DMS 273 (cell line): Measurements from ENCODE around the gene C10orf143.
"Not testable (repeated sequence)": the region's sequence is repeated elsewhere in the genome, so short reads cannot be mapped to it uniquely, and the experiment has no call there.

Experiments
- DNase-seq: peaks from one replicate; lab custom pipeline; 2025; ENCODE audit not compliant: unreplicated experiment; lab: John Stamatoyannopoulos, UW

C10orf143 gene

DNA sequence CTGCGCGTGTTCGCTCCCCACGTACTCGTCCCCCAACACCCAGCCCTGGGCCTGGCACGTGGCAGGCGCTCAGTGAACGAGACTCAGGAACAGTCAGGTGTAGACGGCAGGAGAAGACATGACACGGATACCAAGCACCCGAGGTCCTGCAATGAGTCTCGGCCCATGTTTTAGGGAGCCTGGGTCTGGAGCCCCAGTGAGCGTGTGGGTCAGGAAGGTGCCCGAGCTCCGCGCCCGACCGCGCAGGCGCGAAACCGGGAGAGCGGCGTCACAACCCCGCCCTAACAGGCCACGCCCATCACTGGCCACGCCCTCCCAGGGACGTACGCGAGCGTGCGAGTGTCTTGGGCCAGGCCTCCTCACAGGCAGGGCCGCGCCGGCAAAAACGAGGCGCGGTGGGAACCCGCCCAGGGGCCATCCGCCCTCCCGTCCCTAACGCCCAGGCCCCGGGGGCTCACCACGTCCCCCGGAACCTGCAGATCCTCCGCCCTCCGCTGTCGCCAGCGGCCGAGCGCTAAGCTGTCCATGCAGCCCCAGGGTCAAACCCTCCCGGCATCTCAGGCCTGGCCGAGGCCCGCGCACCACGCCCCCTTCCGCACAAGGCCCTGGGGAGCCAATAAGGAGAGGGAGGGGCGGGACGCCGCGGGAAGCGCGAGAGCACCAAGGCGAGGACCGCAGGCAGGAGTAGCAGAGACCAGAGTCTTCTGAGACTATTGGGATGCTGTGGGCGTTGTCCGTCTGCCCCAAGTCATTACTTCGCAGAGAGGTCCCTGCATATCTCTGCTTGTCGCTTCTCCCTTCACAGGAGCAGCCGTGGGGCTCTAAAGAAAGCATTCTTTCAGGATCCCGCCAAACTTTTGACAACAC, at the start of gene C10orf143:
Gene C10orf143, minus strand, starts transcription at position 585 of the 867 bp plus-strand sequence. Its CDS starts 58 bp downstream, at position 527.
- DNase-seq, result peak; percentile 95

DNA sequence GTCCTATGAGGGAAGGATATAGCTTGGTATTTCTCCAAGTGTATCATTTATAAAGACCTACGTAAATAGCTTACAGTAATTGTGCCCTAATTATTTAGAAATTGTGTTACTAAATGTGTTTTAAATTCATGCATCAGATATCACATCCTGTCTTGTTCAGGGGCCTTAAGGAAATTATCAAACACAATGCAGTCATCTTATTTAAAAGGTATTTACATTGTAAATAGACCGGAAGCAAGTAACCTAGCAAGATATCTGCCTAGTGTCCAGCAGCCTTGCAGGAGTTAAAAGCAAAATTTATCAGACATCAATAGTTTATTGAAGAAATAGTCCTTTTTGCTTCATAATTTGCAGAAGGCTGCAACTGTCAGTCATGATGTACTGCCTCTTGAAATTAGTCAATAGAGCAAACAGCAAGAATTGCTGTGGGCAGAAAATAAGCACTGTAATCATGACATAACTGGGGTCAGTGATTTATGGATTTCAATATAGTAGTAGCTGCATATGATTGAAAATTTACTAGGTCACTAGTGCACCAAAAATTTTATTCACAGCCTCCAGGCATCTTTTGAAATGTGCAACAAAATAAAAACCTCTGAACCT, 48.7 kb upstream of the C10orf143 start:
- no peak for DNase-seq

DNA sequence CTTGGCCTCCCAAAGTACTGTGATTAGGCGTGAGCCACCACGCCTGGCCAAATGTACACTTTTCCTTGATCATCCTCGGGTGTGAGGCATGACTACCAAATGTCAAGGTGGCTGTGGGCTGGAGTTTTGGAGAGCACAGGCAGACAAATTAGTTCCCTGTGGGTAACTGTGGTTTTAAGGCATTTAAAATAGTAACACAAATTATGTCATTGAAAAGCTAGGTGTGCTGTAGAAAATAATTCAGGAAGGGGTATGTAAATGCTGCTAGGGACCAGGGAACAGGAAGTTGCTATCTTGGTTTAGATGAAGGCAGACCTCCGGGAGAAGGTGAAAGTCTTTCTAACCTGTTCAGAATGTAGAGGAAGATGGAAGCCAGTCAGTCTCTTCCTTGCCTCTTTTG, 35.4 kb upstream of the C10orf143 start:
- no peak for DNase-seq

DNA sequence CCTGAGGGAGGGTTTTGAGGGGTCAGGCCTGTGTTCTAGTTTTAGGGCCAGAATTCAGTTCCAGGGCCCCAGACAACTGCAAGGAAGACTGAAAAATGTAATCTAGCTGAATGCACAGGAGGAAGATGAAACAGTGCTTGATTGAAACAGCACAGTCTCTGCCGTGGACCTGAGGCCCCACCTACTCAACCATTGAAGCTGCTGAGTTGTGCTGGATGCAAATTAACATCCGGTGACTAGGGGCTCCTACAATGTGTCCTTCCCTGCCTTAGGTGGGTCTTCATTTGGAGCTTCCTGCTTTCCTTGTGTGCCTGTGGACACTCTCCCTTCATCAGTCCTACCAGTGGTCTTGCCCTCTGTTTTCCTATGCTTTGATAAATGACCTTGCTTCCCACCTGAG, 31.2 kb upstream of the C10orf143 start:
- DNase-seq, result no peak

DNA sequence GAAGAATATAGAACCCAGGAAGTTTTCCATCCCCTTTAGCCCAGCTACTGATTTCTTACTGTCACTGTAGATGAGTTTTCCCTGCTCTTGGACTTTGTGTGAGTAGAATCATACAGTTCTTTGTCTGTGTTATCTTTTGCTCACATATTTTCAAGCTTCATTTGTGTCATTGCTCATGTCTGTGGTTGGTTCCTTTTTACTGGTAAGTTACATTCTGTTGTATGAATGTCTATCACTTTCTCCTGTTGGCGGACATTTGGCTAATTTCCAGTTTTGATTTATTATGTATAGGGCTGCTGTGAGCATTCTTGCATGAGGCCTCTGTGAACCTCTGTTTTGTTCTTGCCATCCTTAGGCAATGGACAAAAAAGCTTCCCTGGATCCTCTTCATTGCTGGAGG, 30.8 kb upstream of the C10orf143 start:
- DNase-seq, result peak; percentile 5

DNA sequence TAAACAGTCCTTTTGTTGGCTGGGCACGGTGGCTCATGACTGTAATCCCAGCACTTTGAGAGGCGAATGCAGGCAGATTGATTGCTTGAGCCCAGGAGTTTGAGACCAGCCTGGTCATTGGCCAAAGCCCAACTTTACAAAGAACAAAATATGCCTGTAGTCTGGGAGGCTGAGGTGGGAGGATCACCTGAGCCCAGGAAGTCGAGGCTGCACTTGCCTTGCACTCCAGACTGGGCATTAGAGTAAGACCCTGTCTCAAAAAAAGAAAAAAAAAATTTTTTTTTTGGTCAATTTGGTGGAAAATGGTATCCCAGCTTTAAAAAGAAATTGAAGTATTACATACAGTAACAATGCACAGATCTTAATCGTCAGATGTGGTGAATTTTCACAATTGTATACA, 30.4 kb upstream of the C10orf143 start:
- DNase-seq, result no peak

DNA sequence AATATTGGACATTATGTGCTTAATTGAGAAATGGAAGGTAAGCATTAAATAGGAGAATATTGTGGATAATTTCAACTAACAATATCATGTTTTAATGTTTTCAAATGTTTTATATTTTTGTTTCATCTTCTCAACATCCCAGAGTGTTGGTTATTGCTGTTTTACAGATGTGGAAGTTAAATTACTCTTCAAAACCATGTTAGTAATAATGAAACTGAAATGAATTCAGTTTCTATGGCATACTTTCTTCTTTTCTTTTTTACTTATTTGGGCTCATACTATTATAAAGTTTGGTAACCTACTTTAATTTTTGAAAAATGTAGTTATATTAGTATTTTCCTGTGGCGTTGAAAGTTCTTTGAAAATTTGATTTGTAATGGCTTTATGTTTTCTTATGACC, 29.8 kb upstream of the C10orf143 start:
- DNase-seq, result no peak

DNA sequence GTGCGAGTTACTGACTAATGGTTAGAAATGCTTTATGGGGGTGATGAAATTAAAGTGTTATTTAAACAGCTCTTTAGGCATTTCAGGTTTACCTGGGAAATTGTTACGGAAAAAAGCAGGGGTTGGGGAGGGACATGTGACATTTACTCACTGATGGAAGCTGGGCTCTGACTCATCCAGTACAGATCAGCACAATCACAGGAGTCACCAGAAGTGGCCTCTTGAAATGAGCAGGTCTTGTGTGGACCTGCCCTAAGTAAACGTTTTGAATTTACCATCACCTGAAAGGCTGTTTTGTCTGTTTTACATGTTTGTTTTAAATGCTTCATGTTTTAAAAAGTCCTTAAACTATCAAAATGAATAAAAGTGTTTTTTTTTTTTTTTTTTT, 27.8 kb upstream of the C10orf143 start:
- DNase-seq, result no peak

DNA sequence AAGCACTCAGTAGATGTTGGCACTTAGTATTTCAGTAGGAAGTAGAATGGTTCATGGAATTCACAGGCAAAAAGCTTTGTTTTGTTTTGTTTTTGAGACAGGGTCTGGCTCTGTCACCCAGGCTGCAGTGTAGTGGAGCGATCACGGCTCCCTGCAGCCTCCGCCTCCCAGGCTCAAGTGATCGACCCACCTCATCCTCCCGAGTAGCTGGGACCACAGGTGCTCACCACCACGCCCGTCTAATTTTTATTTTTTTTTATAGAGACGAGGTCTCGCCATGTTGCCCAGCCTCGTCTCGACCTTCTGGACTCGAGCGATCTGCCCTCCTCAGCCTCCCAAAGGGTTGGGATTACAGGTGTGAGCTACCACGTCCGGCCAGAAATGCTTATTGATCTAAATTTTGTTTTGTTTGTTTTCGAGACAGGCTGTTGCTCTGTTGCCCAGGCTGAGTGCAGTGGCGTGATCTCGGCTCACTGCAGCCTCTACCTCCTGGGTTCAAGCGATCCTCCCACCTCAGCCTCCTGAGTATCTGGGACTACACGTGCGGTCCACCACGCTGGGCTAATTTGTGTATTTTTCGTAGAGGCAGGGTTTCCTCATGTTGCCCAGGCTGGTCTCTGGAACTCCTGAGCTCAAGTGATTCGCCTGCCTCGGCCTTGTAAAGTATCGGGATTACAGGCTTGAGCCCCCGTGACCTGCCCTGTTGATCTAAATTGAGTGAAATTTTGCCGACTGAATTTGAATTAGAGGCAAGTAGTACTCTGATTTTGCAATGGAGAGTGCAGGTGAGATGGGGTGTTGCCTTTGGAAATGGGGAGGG, 27.2 kb upstream of the C10orf143 start:
- no peak for DNase-seq

DNA sequence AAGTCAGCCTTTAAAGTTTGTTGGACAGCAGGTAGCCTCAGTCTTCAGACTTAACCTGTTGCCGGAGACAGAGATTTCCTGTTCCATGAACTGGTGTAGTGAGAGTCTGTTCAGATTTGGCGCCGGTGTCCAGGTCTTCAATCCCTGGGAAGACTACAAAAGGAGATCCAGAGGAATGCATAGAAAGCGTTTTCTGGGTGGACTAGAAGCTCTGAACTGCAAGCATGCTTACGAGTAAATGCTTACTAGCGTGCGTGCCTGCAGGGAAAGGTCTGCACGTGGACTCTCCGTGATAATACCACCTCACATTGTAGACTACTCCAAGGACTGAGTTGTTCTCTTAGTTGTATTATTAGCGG, 26.4 kb upstream of the C10orf143 start:
- peak; percentile 49 for DNase-seq

DNA sequence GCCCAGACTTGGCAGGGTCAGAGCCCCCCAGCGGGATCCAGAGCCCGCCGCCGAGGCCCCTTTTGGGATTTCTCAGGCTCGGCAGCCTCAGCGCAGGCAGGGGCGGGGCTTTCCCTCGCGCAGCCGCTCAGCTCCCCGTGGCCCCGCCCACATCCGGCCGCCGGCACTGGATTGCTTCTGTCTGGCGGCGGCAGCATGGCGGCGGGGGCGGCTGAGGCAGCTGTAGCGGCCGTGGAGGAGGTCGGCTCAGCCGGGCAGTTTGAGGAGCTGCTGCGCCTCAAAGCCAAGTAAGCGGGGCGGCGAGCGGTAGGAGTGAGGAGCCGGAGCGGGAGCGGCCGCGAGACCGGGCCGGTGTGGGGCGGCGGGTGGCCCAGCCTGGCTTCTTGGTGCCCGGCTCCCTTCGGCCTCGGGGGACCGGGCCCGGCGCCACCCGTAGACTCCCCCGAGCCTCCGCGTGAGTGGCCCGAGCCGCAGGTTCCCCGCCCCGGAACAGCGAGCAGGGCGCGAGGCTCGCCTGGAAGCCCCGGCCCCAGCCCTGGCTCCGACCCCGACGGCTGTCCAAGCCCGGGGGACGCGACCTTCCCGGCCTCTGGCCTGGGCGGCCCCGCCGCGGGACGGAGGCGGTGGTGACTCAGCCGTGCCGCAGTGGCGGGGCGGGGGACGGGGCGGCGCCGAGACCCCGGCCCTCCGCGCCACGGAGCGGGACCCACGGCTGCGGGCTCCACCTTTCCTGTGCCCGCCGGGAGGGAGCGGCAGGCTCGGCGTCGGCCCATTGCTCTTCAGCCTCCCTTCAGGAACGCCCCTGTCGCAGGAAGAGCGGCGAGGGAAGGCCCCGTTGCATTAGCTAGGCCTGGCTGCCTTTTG, 25.8 kb upstream of the C10orf143 start, which contains the start of gene GLRX3:
Gene GLRX3, plus strand, starts transcription at position 166 of the 864 bp plus-strand sequence. Its CDS starts 30 bp downstream, at position 196.
- peak; percentile 91 for DNase-seq

DNA sequence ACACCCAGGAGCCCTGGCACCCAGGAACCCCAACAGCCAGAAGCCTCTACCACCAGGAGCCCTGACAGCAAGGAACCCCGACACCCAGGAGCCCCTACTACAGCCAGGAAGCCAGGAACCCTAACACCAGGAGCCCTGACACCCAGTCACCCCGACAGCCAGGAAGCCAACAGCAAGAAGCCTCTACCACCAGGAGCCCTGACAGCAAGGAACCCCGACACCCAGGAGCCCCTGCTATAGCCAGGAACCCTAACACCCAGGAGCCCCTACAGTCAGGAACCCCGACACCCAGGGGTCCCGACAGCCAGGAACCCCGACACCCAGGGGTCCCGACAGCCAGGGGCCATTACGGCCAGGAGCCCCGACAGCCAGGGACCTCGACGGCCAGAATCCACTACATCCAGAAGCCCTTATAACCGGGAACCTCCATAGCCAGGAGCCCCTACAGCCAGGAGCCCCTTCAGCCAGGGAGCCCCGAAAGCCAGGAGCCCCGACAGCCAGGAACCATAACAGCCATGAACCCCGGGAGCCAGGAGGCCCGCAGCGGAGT, 25.1 kb upstream of the C10orf143 start:
- DNase-seq, result no peak

DNA sequence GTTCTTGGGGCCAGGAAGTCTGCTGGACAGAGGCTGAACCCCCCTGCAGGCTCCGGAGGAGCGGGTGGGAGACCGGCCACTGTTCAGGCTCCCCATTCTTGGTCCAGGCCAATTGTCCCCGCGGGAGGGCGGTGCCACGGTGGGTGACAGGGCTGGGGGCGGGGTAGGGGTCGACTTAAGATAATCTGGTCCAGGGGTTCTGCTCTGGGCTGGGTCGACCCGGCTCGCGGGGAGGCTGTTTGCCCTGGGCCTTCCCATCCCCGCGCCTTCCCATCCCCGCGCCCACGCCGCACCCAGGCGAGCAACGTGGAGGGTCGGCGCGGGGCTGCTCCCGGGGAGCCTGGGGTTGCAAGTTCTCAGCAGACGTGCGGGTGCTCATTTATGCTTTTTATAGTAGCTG, 18.3 kb upstream of the C10orf143 start:
- no peak for DNase-seq

DNA sequence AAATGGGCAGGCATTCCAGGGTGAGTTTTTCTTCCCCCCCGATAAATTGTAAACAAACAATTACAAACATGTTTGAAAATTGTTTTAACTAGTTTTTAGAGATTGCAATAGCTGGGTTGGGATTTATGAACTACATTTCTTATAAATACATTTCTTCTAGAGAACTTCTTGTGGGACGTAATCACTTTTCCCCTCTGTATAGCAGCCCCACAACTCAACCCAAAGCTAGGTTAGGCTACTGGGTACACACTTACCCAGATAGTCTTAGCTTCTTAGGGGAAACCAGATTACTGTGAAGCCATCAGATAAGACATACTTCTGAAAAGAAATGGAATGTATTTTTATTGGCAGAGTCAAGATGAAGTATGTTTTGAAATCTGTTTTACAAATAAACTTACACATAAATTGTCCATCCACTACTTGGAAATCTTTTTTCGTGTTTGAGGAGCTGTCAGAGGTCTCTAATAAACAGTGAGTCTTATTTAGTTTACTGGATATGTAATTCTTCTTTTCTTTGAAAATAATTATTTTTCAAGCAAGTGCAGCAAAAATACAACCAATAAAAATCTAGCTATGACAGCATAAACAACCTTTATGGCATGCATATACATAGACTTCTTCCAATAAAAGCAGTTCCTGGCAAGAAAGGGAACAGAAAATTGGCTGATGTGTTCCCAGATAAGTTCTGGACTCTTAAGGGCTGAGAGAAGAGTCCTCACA, 17.6 kb upstream of the C10orf143 start:
- no peak for DNase-seq

DNA sequence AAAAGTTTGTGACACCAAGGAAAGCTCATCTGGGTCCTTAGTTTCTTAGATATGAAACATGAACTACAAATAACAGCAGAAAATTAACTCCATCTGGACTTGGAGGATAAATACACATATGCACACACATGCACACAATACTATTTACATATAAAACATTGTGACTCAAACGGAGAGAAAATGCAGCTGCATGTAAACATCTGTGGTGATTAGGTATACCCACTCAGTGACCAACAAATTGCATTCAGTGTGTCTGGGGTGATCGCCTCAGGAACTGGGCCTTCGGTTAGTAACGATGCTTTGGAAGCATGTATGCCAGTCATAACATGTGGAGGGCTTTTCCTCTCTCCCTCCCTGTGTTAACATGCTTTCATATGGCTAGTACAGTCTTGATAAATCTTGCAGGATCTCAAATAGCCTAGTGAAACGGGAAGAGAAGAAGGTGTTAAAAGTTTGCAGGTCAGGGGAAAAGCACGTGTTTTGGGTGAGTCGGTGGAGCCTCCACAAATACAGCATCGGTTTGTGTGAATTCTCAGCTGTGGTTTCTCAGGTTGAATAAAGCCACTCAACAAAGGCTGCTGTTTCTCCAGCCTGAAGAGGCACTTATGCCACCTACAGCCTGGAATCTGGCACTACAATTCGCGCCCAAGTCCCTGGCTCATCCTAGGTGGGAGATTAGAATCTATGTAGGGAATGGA, 16.9 kb upstream of the C10orf143 start:
- DNase-seq, result peak; percentile 76

DNA sequence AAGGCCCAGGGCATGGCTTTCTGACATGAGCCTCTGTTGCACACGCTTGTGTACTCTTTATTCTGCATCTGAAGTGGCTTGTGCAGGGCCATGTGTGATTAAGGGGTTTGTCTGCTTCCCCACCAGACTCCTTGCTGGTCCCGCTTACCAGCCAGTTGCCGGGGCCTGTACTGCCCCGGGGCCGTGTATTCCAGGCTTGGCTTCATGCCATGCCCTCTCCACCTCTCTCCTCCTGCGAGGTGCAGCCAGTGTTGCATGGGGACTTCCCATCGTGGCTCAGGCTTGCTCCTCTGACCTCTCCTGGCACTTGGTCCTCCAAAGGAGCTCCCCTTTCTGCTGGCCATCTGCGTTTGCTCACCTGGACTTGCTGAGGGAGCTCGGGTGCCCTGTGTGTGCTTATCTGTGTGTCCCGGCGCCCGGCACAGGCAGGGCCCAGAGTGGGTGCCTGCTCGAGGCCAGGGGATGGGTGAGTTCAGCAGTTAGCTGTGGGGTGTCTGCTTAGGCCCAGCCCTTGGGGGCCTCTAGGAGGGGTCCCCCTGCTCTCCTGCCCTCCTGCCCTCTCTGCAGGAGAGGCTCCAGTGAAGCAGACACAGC, 11.0 kb upstream of the C10orf143 start:
- DNase-seq, result no peak

DNA sequence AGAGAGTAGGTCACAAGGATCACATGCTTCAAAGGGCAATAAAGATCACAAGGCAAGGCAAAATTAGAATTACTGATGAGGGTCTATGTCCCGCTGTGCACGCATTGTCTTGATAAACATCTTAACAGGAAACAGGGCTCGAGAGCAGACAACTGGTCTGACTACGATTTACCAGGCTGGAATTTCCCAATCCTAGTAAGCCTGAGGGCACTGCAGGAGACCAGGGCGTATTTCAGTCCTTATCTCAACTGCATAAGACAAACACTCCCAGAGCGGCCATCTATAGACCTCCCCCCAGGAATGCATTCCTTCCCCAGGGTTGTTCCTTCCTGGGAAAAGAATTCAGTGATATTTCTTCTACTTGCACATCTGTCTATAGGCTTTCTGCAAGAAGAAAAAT, 6.9 kb upstream of the C10orf143 start:
- DNase-seq, result not testable (repeated sequence)

DNA sequence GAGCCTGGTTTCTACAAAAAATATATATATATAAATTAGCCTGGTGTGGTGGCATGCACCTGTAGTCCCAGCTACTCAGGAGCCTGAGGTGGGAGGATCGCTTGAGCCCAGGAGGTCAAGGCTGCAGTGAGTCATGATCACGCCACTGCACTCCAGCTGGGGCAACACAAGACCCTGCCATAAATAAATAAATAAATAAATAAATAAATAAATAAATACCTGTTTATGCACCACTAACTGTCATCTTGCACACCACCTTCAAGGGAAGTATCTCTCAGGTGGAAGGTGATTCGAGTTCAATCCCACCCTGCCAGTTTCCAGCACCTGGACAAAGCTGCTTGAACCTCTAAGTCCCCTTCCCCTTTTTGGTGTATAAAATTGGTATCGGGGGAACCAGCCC, 6.3 kb upstream of the C10orf143 start:
- not testable (repeated sequence) for DNase-seq

DNA sequence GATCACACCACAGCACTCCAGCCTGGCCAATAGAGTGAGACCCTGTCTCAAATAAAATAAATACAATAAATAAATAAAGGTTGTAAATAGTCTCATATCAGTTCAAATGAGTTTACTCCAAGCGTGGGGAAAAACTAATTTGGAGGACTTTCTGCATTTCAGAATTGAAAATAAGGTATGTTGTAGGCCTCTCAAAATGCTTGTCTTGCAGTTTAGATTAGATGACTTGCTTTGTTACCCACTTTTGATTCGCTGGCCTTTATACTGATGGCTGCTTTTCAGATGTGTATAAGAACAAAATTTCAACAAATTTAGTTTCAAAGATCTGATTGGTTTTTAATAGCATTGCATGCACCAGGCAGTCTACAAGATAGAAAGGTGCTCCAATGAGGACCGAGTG, 2.2 kb upstream of the C10orf143 start:
- DNase-seq, result no peak
